Activated T-cell treated with anti-CD3 and anti-CD28 coated beads, Interleukin-2, amount 50 U/mL, for 4 hours (primary cell): ENCODE data around the gene GAS5. TPM values are rescaled to one million over a fixed set of nuclear protein-coding genes. Genes with fewer than 3 reads are reported as not detected.
A peak's percentile ranks its signal among the peaks of the same experiment; 100 is the strongest.

ENCODE experiments used
- ATAC-seq, 2 donors: fragments of 200-7000 bp; cut with Tn5 transposase; one replicate each; pipeline ENCODE4 v1.10.0; 2021
- DNase-seq: peaks from one replicate; pipeline ENCODE4 v3.0.0-alpha.2; 2020
- H3K27me3 Mint-ChIP-seq: one replicate; pipeline ENCODE4 v1.8.0; 2021; ENCODE audit warnings: low read depth, mixed read lengths
- H3K36me3 Mint-ChIP-seq: one replicate; pipeline ENCODE4 v1.8.0; 2022; ENCODE audit warnings: mixed read lengths; ENCODE audit not compliant: insufficient read depth
- H3K4me1 Mint-ChIP-seq: one replicate; pipeline ENCODE4 v1.8.0; 2021; ENCODE audit warnings: low read depth, mixed read lengths
- H3K4me3 Mint-ChIP-seq: one replicate; pipeline ENCODE4 v1.8.0; 2021; ENCODE audit warnings: mild to moderate bottlenecking, moderate library complexity, mixed read lengths
- H3K9me3 Mint-ChIP-seq: one replicate; pipeline ENCODE4 v1.8.0; 2021; ENCODE audit warnings: mixed read lengths
- total RNA-seq, 3 donors: library from RNA; stranded (reverse); gene quantifications; one replicate each; pipeline ENCODE4 v1.2.1, GENCODE V29; 2021

GAS5 gene
- total RNA-seq = 100 to 1,000 TPM; 836 to 968 (median 925) TPM

DNA sequence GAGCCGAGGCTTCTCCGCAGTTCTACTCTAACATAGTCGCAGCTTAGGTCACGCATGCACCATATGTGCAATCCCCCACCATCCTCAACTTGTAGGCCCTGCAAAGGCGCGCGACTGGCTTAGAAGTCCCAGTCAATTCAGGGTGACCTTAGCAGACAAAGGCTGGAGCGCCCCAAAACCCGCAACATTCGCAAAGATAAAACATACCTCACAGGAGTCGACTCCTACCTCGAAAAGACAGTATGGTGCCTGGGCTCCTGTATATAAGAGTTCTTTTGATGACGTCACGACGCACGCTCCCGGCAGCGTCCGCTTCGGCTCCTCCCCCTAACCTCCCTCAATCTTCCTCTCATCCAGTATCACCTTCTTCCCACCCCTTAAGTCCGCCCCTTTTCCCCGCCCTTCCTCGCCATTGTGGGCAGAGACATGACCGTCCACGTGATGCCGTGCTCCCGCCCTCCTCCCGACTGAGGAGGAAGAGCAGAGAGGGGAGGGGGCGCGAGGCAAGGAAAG, at the start of gene GAS5:
TSS of gene GAS5 (minus strand) at position 237 of the 513 bp plus-strand sequence.
- ATAC-seq = peak; percentile 80 to 82
- H3K36me3 Mint-ChIP-seq = peaks cover 52% of the 10 kb centered on the region
- peak within 1 kb of the TSS; percentile 91 for H3K4me3 Mint-ChIP-seq
- peak; percentile 99 for DNase-seq
- H3K27me3 Mint-ChIP-seq = no peaks in the 10 kb centered on the region
- no peaks in the 10 kb centered on the region for H3K9me3 Mint-ChIP-seq
- H3K4me1 Mint-ChIP-seq = peaks cover 58% of the 10 kb centered on the region

DNA sequence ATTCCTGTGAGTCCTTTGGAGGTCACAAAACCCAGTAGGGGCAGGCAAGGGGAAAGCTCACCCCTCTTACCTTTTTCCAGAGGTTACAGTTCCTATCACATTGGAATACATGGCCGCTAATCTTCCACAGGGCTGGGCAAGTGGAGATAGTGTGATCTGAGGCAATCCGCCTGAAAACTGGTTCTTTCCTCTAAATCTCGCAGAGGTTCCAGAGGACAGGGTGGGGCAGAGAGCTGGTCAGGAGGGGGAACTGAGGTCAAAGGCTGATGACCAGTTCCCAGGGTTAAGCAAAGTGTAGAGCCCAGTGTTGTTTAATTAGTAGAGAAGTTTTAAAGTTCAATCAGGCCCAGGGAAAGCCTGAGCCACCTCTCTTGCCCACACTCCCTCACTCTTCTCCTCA, 49.4 kb upstream of the GAS5 start, which contains the start of gene SERPINC1:
TSS of gene SERPINC1 (minus strand) at position 179 of the 400 bp plus-strand sequence. CDS start at position 111, 68 bp downstream.
- no peak within 1 kb of the TSS for H3K4me3 Mint-ChIP-seq
- H3K9me3 Mint-ChIP-seq = no peaks in the 10 kb centered on the region
- no peaks in the 10 kb centered on the region for H3K36me3 Mint-ChIP-seq
- H3K27me3 Mint-ChIP-seq = no peaks in the 10 kb centered on the region
- DNase-seq = no peak
- no peak for ATAC-seq
- no peaks in the 10 kb centered on the region for H3K4me1 Mint-ChIP-seq

DNA sequence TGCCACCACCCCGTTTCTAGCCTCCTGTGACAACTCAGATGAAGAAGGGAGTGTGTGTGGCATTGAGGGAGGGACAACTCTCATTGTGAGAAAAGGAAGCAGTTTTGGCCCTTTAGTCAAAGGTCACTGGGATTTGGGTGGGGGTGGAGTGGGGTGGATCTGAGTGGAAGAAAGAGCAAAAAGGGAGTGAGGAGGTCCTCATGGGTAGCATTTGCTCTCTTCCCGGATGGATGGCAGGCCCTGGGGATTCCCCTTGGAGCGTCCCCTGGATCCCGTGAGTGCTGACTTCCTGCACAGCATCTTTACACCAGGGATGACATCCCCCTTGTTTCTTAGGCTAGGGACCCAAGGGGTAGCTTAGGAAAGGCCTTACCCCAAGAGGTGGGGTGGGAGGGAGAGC, 48.9 kb upstream of the GAS5 start:
- Mint-ChIP-seq H3K36me3 (no peaks in the 10 kb centered on the region), H3K9me3 (no peaks in the 10 kb centered on the region), H3K4me3 (no peak overlapping the region), H3K27me3 (no peaks in the 10 kb centered on the region), H3K4me1 (no peaks in the 10 kb centered on the region)
- DNase-seq (no peak), ATAC-seq (no peak)

DNA sequence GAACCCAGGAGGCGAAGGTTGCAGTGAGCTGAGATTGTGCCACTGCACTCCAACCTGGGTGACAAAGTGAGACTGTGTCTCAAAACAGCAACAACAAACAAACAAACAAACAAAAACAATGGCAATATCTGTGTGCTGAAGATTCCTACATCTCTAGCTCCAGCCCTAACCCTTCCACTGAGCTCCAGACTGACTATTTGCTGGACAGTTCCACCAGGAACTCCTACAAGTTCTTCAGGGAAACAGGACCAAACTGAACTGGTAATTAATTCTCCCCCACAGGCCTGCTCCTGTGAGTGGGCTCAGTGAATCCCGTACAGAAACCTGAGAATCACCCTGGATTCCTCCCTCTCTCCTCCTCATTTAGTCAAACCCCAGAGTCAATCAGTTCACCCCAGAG, 47.8 kb upstream of the GAS5 start:
- no peak overlapping the region for H3K4me3 Mint-ChIP-seq

DNA sequence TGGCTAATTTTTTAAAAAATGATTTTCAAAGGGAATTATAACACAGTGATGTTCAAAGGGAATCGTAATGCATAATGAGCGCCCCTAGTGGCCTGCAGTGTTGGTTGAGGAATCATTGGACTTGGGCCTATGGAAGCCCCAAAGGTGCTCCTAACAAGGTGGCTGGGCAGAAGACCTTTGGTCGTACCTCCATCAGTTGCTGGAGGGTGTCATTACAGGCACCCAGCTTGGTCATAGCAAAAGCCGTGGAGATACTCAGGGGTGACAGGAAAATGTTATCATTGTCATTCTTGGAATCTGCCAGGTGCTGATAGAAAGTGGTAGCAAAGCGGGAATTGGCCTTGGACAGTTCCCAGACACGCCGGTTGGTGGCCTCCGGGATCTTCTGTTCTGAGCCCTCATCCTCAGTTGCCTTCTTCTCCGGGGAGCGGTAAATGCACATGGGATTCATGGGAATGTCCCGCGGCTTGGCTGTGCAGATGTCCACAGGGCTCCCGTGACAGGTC, 46.6 kb upstream of the GAS5 start:
- DNase-seq = peak; percentile 10
- Mint-ChIP-seq H3K9me3 (no peaks in the 10 kb centered on the region), H3K27me3 (no peaks in the 10 kb centered on the region), H3K4me1 (no peaks in the 10 kb centered on the region), H3K36me3 (peaks cover 5% of the 10 kb centered on the region), H3K4me3 (no peak overlapping the region)
- peak in 1 of 2 donors; percentile 43 for ATAC-seq

More for the DNA sequence above, 47.8 kb upstream of the GAS5 start:
- Mint-ChIP-seq H3K27me3 (no peaks in the 10 kb centered on the region), H3K36me3 (peaks cover 2% of the 10 kb centered on the region), H3K4me1 (no peaks in the 10 kb centered on the region), H3K9me3 (no peaks in the 10 kb centered on the region)
- DNase-seq (no peak), ATAC-seq (no peak)

DNA sequence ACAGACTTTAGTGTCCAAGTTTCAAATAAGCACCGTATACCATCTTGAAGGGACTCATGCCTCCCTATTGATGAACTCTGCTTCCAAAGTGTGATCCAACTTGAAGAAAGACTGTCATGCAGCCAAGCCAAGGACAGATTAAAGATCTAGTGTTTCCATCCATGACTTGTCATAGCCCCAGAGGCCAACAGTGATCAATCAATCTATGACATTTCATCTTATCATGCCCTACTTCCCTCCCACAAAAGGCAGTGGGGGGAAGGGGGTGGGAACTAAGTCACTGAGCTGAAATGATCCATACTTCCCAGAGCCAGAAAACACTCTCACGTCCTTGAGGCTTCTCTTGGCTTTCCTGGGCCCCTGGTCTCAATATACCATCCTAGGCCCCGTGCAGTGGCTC, 45.3 kb upstream of the GAS5 start:
- Mint-ChIP-seq H3K36me3 (peaks cover 5% of the 10 kb centered on the region), H3K4me3 (no peak overlapping the region), H3K9me3 (no peaks in the 10 kb centered on the region), H3K27me3 (no peaks in the 10 kb centered on the region), H3K4me1 (no peaks in the 10 kb centered on the region)
- DNase-seq (no peak), ATAC-seq (no peak)

DNA sequence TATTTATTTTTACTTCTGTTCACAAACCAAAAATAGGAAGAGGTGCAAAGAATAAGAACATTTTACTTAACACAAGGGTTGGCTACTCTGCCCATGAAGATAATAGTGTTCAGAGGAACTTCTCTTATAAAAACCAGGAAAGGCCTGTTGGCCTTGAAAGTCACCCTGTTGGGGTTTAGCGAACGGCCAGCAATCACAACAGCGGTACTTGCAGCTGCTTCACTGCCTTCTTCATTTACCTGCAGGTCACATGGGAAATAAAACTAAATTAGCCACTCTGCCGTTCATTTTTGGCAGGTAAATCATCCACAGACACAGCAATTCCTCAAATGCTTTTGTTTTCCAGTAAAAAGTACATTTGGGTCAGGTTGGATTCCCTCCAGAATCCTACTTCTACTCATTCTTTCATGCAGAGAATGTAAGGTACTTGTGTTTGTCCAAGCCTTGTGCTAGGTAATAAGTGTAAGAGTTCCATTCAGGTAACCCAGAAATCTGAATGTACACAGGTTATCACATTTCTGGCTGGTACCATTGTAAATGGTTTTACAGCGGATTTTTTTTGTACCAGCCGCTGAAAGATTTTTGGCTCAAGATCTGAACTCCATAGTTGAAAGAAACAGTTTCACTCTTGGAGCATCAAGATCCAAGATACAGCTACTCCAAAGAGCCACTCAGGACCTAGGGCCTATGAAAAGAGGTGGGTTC, 36.2 kb upstream of the GAS5 start:
- no peak overlapping the region for H3K4me3 Mint-ChIP-seq
- peaks cover 13% of the 10 kb centered on the region for H3K36me3 Mint-ChIP-seq
- no peaks in the 10 kb centered on the region for H3K27me3 Mint-ChIP-seq
- ATAC-seq (no peak), DNase-seq (no peak)
- peaks cover 10% of the 10 kb centered on the region for H3K4me1 Mint-ChIP-seq
- no peaks in the 10 kb centered on the region for H3K9me3 Mint-ChIP-seq

DNA sequence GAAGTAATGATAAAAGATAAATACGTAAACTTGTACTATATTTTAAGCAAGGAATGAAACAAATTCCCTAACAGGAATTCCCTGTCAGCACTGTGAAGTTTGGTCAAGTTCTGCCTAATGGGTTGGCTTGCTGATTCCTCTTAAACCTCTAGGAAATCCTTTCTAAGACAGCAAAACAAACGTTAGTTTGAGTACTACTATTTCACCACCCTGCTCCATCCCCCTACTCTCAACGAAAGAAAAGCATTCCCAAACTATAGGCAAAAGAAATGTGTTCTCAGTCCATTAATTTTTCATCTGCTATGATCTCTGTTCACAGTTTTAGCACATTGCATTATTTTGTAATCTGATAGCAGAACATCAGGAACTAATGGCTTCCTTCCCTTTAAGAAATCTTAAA, 33.2 kb upstream of the GAS5 start:
- ATAC-seq (no peak), DNase-seq (no peak)
- H3K27me3 Mint-ChIP-seq = no peaks in the 10 kb centered on the region
- peaks cover 12% of the 10 kb centered on the region for H3K36me3 Mint-ChIP-seq
- H3K4me3 Mint-ChIP-seq = no peak overlapping the region
- H3K9me3 Mint-ChIP-seq = no peaks in the 10 kb centered on the region
- H3K4me1 Mint-ChIP-seq = peaks cover 10% of the 10 kb centered on the region

DNA sequence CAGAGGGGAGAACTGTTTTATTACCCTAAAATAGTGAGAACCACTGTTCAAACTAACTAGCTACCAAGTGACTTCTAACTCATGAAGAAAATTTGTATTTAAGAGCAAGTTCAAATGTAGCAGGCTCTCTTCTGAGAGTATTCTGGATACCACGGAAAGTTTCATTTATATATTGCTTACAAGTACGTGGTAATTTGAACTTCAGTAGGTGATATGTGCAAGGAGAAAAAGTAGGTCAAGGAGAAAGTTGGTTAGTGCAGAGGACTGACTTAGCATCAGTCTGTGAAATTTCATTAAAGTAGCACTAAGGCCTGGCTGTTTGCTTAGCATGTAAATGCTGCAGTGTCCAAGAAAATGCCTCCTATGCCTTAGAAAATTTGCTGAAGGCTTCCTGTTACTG, 32.6 kb upstream of the GAS5 start:
- H3K36me3 Mint-ChIP-seq = peaks cover 8% of the 10 kb centered on the region
- no peaks in the 10 kb centered on the region for H3K27me3 Mint-ChIP-seq
- ATAC-seq = no peak
- H3K4me1 Mint-ChIP-seq = peaks cover 10% of the 10 kb centered on the region
- no peak overlapping the region for H3K4me3 Mint-ChIP-seq
- no peak for DNase-seq
- H3K9me3 Mint-ChIP-seq = no peaks in the 10 kb centered on the region

DNA sequence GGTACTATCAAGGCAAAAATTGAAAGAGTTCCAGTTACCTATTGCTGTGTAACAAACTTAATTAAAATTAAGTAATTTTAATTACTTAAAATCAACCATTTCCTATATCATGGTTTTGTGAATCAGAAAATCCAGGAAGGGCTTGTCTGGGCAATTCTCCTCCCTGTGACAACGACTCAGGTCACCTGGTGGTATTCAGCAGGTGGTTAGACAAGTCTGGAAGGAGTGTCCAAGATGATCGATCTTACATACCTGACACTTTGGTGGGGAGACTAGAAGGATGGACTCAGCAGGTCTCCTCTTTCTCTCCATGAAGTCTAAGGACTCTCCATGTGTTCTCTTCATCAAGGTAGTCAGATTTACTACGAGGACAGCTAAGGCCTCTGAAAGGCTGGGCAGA, 26.4 kb upstream of the GAS5 start:
- Mint-ChIP-seq H3K9me3 (no peaks in the 10 kb centered on the region), H3K4me3 (no peak overlapping the region), H3K36me3 (peaks cover 28% of the 10 kb centered on the region), H3K27me3 (no peaks in the 10 kb centered on the region), H3K4me1 (peaks cover 9% of the 10 kb centered on the region)
- DNase-seq (no peak), ATAC-seq (no peak)

DNA sequence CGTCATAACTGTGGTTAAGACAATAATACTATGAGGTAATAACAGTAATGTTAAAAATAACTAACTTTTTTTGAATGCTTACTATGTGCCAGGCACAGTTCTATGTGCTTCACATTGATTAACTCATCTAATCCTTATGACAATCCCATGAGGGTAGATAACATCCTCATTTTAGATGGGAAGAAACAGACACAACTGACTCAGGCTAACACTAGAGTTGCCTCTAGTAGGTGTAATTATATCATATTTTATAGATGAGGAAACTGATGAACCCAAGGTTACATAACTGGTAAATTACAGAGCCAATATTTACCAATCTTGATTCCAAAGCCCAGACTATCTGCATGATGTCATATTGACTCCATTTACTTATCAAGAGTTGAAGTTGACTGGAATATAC, 25.8 kb upstream of the GAS5 start:
- H3K36me3 Mint-ChIP-seq = peaks cover 30% of the 10 kb centered on the region
- no peak overlapping the region for H3K4me3 Mint-ChIP-seq
- no peaks in the 10 kb centered on the region for H3K27me3 Mint-ChIP-seq
- no peaks in the 10 kb centered on the region for H3K9me3 Mint-ChIP-seq
- DNase-seq (no peak), ATAC-seq (no peak)
- peaks cover 8% of the 10 kb centered on the region for H3K4me1 Mint-ChIP-seq

DNA sequence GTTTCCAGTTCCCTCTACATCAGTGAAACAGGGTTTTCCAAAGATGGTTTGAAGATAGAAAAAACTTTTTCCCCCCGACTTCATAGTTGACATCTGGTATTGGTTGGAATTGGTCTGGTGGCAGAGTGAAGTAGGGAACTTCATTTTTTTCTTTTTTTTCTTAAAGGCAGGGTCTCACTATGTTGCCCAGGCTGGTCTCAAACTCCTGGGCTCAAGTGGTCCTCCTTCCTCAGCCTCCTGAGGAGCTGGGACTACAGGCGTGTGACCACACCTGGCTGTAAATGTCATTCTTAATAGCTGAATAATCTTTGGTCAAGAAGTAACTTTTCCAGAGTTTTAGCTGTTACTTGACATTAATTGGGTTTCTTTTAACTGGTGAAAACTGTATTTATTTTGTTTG, 22.1 kb upstream of the GAS5 start:
- Mint-ChIP-seq H3K27me3 (no peaks in the 10 kb centered on the region), H3K9me3 (no peaks in the 10 kb centered on the region), H3K4me1 (peaks cover 34% of the 10 kb centered on the region), H3K36me3 (peaks cover 51% of the 10 kb centered on the region), H3K4me3 (no peak overlapping the region)
- DNase-seq = no peak
- ATAC-seq = no peak

DNA sequence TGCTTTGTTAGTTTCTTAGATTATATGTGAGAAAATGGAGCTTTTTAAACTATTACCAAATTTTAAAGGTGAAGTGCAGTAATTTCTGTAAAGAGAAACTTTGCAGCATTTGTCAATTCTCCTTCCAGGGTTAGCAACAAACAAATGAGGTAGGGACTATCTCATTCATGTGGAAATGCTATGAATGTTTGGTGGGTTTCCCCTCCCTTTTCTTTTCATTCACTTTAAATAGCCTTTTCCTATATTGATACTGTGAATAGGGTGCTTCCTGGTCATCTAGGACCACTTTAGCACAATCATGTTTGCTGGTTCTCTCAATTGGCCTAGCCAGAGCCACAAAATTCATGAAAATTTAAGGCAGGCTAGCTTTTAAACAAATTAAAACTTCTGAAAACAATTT, 21.0 kb upstream of the GAS5 start:
- H3K9me3 Mint-ChIP-seq = no peaks in the 10 kb centered on the region
- H3K27me3 Mint-ChIP-seq = no peaks in the 10 kb centered on the region
- DNase-seq (no peak), ATAC-seq (no peak)
- H3K4me3 Mint-ChIP-seq = no peak overlapping the region
- peaks cover 34% of the 10 kb centered on the region for H3K4me1 Mint-ChIP-seq
- H3K36me3 Mint-ChIP-seq = peaks cover 44% of the 10 kb centered on the region

DNA sequence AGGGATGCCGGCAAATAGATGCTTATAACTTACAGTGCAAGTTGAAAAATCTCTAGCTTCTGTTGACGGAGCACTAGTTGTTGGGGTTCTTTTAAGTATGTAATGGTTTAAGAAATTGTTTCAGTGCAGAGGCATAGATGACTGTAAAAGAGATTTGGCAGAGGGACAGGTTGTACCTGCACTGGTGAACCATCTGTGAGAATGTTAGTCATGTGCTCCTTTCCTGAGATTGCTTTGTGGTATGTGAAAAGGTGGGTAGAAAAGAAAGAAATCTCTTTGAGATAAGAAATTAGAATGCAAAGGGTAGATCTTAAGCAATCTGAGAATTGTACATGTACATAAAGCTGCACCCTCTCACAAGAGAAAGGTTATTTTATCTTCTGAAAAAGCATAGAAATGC, 19.8 kb upstream of the GAS5 start:
- DNase-seq (no peak), ATAC-seq (peak; percentile 78 to 84)
- Mint-ChIP-seq H3K9me3 (no peaks in the 10 kb centered on the region), H3K4me3 (no peak overlapping the region), H3K36me3 (peaks cover 41% of the 10 kb centered on the region), H3K27me3 (no peaks in the 10 kb centered on the region), H3K4me1 (peaks cover 34% of the 10 kb centered on the region)
